Measurements from ENCODE around the gene CLDN34.

CLDN34 gene

GRCh38 chrX:10015723-10016518, 48.8 kb downstream of the CLDN34 start:
- H3K4me3 ChIP-seq (ENCODE audit: low read length), result no peak overlapping the region
- H3K36me3 ChIP-seq (replicated peaks; ENCODE audit: low read depth, low read length), result no peaks in the 10 kb centered on the region
- H3K9me3 ChIP-seq (ENCODE audit: insufficient read depth, low read length), result no peaks in the 10 kb centered on the region
- H4K20me1 ChIP-seq (ENCODE audit: insufficient read depth, low read length), result no peaks in the 10 kb centered on the region
- peaks cover 13% of the 10 kb centered on the region; the same call in 1 of the 2 replicates for H3K27me3 ChIP-seq (ENCODE audit: low read depth, low read length)
- peaks cover 4% of the 10 kb centered on the region; the same call in 1 of the 2 replicates for H3K4me1 ChIP-seq (ENCODE audit: low read length)
- TF ChIP-seq, protein P1, sequence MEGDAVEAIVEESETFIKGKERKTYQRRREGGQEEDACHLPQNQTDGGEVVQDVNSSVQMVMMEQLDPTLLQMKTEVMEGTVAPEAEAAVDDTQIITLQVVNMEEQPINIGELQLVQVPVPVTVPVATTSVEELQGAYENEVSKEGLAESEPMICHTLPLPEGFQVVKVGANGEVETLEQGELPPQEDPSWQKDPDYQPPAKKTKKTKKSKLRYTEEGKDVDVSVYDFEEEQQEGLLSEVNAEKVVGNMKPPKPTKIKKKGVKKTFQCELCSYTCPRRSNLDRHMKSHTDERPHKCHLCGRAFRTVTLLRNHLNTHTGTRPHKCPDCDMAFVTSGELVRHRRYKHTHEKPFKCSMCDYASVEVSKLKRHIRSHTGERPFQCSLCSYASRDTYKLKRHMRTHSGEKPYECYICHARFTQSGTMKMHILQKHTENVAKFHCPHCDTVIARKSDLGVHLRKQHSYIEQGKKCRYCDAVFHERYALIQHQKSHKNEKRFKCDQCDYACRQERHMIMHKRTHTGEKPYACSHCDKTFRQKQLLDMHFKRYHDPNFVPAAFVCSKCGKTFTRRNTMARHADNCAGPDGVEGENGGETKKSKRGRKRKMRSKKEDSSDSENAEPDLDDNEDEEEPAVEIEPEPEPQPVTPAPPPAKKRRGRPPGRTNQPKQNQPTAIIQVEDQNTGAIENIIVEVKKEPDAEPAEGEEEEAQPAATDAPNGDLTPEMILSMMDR (IDR thresholded peaks at IDR 0.05; ENCODE audit: low read depth, low read length), result no peak
- no peak for TF ChIP-seq EZH2phosphoT487 (IDR thresholded peaks at IDR 0.05; ENCODE audit: low read depth)
- H2AFZ ChIP-seq (ENCODE audit: low read depth, low read length), result no peak overlapping the region
- no peak overlapping the region for H3K27ac ChIP-seq (ENCODE audit: low read length)
- no peak overlapping the region for H3K4me2 ChIP-seq (ENCODE audit: low read length)
- no peak overlapping the region for H3K9ac ChIP-seq (ENCODE audit: low read length)
- no peaks in the 10 kb centered on the region for H3K79me2 ChIP-seq (ENCODE audit: low read length)

DNA sequence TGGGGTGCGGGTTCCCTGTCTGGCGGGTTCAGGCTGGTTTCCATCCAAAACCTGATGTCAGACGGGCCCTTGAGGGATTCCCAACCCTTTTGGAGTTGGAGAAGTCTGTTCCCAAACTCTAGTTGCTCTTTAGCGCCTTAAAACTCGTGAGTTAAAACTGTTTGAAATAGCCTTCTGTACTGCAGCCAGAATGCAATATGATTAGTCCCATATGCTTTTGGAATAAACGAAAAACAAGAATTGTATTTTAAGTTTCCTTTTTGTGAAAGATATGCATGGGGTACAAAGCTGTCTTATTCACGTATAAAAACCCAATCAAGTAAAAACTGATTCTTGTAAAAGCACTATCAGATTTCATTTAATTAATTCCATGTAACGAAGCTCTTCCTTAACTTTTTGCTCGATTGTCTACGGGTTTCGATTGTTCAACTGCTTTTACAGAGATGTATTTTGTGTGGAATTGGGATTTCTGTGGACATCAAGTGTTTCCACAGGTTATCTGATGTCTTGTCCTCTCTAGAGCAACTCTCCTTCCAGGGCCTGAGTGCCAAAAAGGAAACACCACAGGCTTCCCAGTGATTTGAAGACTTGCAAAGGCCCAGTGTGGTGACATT, 49.5 kb downstream of the CLDN34 start:
- no peak overlapping the region for H3K4me3 ChIP-seq (ENCODE audit: low read length)
- peaks cover 13% of the 10 kb centered on the region; the same call in 1 of the 2 replicates for H3K27me3 ChIP-seq (ENCODE audit: low read depth, low read length)
- TF ChIP-seq, protein P1 (IDR thresholded peaks at IDR 0.05; ENCODE audit: low read depth, low read length), result no peak
- TF ChIP-seq EZH2phosphoT487 (IDR thresholded peaks at IDR 0.05; ENCODE audit: low read depth), result no peak
- no peak overlapping the region for H3K9ac ChIP-seq (ENCODE audit: low read length)
- no peaks in the 10 kb centered on the region for H3K79me2 ChIP-seq (ENCODE audit: low read length)
- H4K20me1 ChIP-seq (ENCODE audit: insufficient read depth, low read length), result no peaks in the 10 kb centered on the region
- no peak overlapping the region for H3K4me2 ChIP-seq (ENCODE audit: low read length)
- no peak overlapping the region for H3K27ac ChIP-seq (ENCODE audit: low read length)
- no peaks in the 10 kb centered on the region for H3K9me3 ChIP-seq (ENCODE audit: insufficient read depth, low read length)
- no peak overlapping the region for H2AFZ ChIP-seq (ENCODE audit: low read depth, low read length)
- no peaks in the 10 kb centered on the region for H3K36me3 ChIP-seq (replicated peaks; ENCODE audit: low read depth, low read length)
- no peaks in the 10 kb centered on the region for H3K4me1 ChIP-seq (ENCODE audit: low read length)

- Histone ChIP-seq H4K20me1 (ENCODE audit: insufficient read depth, low read length) (no peaks in the 10 kb centered on the region), H3K9me3 (ENCODE audit: insufficient read depth, low read length) (no peaks in the 10 kb centered on the region), H3K79me2 (ENCODE audit: low read length) (no peaks in the 10 kb centered on the region), H3K27ac (ENCODE audit: low read length) (no peak overlapping the region), H3K9ac (ENCODE audit: low read length) (no peak overlapping the region), H3K27me3 (ENCODE audit: low read depth, low read length) (peaks cover 13% of the 10 kb centered on the region; the same call in 1 of the 2 replicates), H3K4me1 (ENCODE audit: low read length) (no peaks in the 10 kb centered on the region), H3K4me3 (ENCODE audit: low read length) (no peak overlapping the region), H3K36me3 (replicated peaks; ENCODE audit: low read depth, low read length) (no peaks in the 10 kb centered on the region), H2AFZ (ENCODE audit: low read depth, low read length) (no peak overlapping the region), H3K4me2 (ENCODE audit: low read length) (no peak overlapping the region)
- TF ChIP-seq EZH2phosphoT487 (IDR thresholded peaks at IDR 0.05; ENCODE audit: low read depth), result no peak
- TF ChIP-seq, protein P1 (IDR thresholded peaks at IDR 0.05; ENCODE audit: low read depth, low read length), result no peak
Measured at GRCh38 chrX:10017872-10018271, 50.7 kb downstream of the CLDN34 start.
